HepG2 (cell line): ENCODE results near the gene ARHGAP26. TPM values are rescaled to one million over a fixed set of nuclear protein-coding genes. Genes with fewer than 3 reads are reported as not detected.

Experiments used
- ATAC-seq: fragments of 200-7000 bp; cut with Tn5 transposase; 3 replicates; pipeline ENCODE4 v1.9.1; 2020; ENCODE audit warnings: mild to moderate bottlenecking, moderate library complexity
- BruUV-seq: library from RNA; stranded (reverse); fragments of 400-500 nt; replicated peaks from 2 replicates; lab custom pipeline; 2021; lab: Mats Ljungman, UMichigan
- CTCF ChIA-PET: fragments of 300-600 bp; formaldehyde crosslinking; extraction: SDS; loops from one replicate; lab custom pipeline; 2021; ENCODE audit warnings: low total read pairs, inconsistent platforms, low intra/inter-chr PET ratio; lab: Yijun Ruan, JAX
- POLR2A ChIA-PET: fragments of 350-600 bp; sonication (Branson Sonifier 250); formaldehyde crosslinking; loops from one replicate; lab custom pipeline; 2020; ENCODE audit warnings: antibody characterized with exemption, inconsistent platforms; lab: Yijun Ruan, JAX
- DNase-seq: peaks from one replicate; pipeline ENCODE4 v3.0.0-alpha.2; 2015; ENCODE audit warnings: low spot score
- FAIRE-seq: peaks from 3 replicates; lab custom pipeline; 2011; peaks lifted over from hg19 to GRCh38; lab: Jason Lieb, UNC
- H2AFZ ChIP-seq: one replicate; pipeline ENCODE4 v1.6.1; 2011; ENCODE audit warnings: low read length, inconsistent platforms
- H3K27ac ChIP-seq: fragments of 300-600 bp; 3 replicates; pipeline ENCODE4 v1.8.0; 2011; ENCODE audit warnings: mixed run types, mild to moderate bottlenecking, mixed read lengths, low read length, inconsistent platforms; ENCODE audit not compliant: insufficient read depth; ENCODE audit errors: extremely low read length
- H3K27me3 ChIP-seq, 2 experiments: fragments of 200-600 bp in 1 of 2; 2 replicates in 1 of 2; 3 replicates in 1 of 2; pipeline versions ENCODE4 v1.6.0 to v1.8.0; 2011; ENCODE audit warnings: low read length in 2 of 2, mild to moderate bottlenecking in 2 of 2, moderate library complexity in 2 of 2, inconsistent platforms in 1 of 2; ENCODE audit not compliant: insufficient read depth in 2 of 2, control insufficient read depth in 1 of 2
- H3K36me3 ChIP-seq, 2 experiments: fragments of 200-600 bp in 1 of 2; replicated peaks in 1 of 2; 2 replicates in 1 of 2; 3 replicates in 1 of 2; pipeline versions ENCODE4 v1.5.1 to v1.8.0; 2011; ENCODE audit warnings: low read length in 2 of 2, inconsistent platforms in 1 of 2; ENCODE audit not compliant: insufficient read depth in 2 of 2, control insufficient read depth in 1 of 2
- H3K4me1 ChIP-seq: 2 replicates; pipeline ENCODE4 v1.5.1; 2012; ENCODE audit warnings: low read length, inconsistent platforms; ENCODE audit not compliant: insufficient read depth
- H3K4me2 ChIP-seq: 2 replicates; pipeline ENCODE4 v1.6.0; 2011; ENCODE audit warnings: low read depth, low read length, inconsistent platforms
- H3K4me3 ChIP-seq, 3 experiments: fragments of 200-600 bp in 1 of 3; sonication (generic), shearing (Covaris generic) in 1 of 3; replicated peaks in 1 of 3; 2 replicates each; pipeline ENCODE4 v1.5.1; 2011 to 2016; ENCODE audit warnings: low read length in 3 of 3, inconsistent platforms in 2 of 3, low read depth in 2 of 3, mild to moderate bottlenecking in 2 of 3, control low read depth in 1 of 3, mixed read lengths in 1 of 3; ENCODE audit not compliant: insufficient read depth in 1 of 3
- H3K79me2 ChIP-seq: one replicate; pipeline ENCODE4 v1.6.1; 2011; ENCODE audit warnings: low read length, inconsistent platforms; ENCODE audit not compliant: insufficient read depth
- H3K9ac ChIP-seq: 2 replicates; pipeline ENCODE4 v1.6.0; 2011; ENCODE audit warnings: mild to moderate bottlenecking, low read depth, low read length, inconsistent platforms; ENCODE audit not compliant: insufficient read depth
- H3K9me3 ChIP-seq: 2 replicates; pipeline ENCODE4 v1.5.1; 2012; ENCODE audit warnings: mild to moderate bottlenecking, low read length
- H4K20me1 ChIP-seq: 2 replicates; pipeline ENCODE4 v1.6.0; 2011; ENCODE audit warnings: inconsistent platforms, mild to moderate bottlenecking, low read length, moderate library complexity; ENCODE audit not compliant: insufficient read depth
- HMG20B ChIP-seq: conservative IDR thresholded peaks from 2 replicates; pipeline ENCODE4 v1.6.1; 2016; ENCODE audit warnings: missing genetic modification reagents, missing compliant biosample characterization
- NFAT5 ChIP-seq: sonication (generic); formaldehyde crosslinking; IDR thresholded peaks from 2 replicates; pipeline ENCODE4 v1.4.0; 2020; ENCODE audit warnings: missing genetic modification reagents
- TGIF2 ChIP-seq: IDR thresholded peaks from 2 replicates; pipeline ENCODE4 v1.6.1; 2016; ENCODE audit warnings: control low read depth, missing compliant biosample characterization
- WGBS: methylation state at CpG from one replicate; pipeline ENCODE4 v1.1.6; 2017; ENCODE audit warnings: low lambda C conversion rate; 5-methylcytosine and 5-hydroxymethylcytosine counted together
- in situ Hi-C: cut with HindIII; loops from 2 replicates; pipeline ENCODE4 v1.10.0; 2017; ENCODE audit warnings: low pct_unique_long_range_greater_than_20kb; ENCODE audit not compliant: extremely low pct_ligation_motif_present
- intact Hi-C: fragments of 100-400 bp; cut with micrococcal nuclease; formaldehyde crosslinking; loops from one replicate; pipeline ENCODE4 v1.10.0; 2022; ENCODE audit not compliant: unreplicated experiment
- polyA plus RNA-seq, 8 experiments: library from polyadenylated mRNA; depleted of rRNA in 3 of 8; stranded (reverse) in 7 of 8; unstranded in 1 of 8; fragments of >200 nt; fragmentation: Illumina TruSeq in 4 of 8; extraction: Trizol in 4 of 8; gene quantifications; 2 replicates each; pipeline versions ENCODE4 v1.2.1 to v1.2.3, GENCODE V29; 2011 to 2016; ENCODE audit warnings: low read depth in 4 of 8, missing spikeins in 1 of 8, mixed read lengths in 1 of 8; ENCODE audit not compliant: insufficient read depth in 1 of 8
- total RNA-seq, 5 experiments: library from RNA; depleted of rRNA; stranded (reverse); fragments of >200 nt; fragmentation: Illumina TruSeq; extraction: Trizol; gene quantifications; 2 replicates each; pipeline ENCODE4 v1.2.3, GENCODE V29; 2016; ENCODE audit warnings: low read depth in 1 of 5

ARHGAP26 gene
- total and polyA plus RNA-seq, 2 of the 13 experiments (the other 11 are each of a cell fraction or from before 2014, with no cell fraction given): 9.6 to 18.2 TPM

DNA sequence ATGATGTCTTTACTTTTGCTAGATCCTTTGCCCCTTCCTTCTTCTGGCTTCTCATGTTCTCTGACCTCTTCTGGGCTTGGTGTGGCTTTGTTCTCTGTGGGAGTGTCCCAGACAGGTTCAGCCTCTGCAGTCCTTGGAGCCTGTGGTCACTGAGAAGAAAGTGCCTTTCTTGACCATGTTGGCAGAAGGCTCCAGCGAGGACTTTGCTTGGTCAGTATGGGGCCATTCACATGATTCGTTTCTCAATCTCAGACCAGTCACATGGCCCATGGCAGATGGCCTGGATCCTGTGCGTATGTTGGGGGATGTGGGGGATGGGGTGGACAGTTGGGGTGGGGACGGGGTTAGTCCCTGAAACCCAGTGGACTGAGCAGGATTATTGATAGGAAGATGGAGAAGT, 274.1 kb downstream of the ARHGAP26 start:
- H3K27ac ChIP-seq: no peak overlapping the region
- no peak overlapping the region for H3K4me2 ChIP-seq
- in situ Hi-C loops: no loop called here
- no peaks in the 10 kb centered on the region for H3K9me3 ChIP-seq
- CTCF ChIA-PET: no interaction called here
- no peak for DNase-seq
- no peaks in the 10 kb centered on the region for H4K20me1 ChIP-seq
- H3K4me3 ChIP-seq: no peak overlapping the region
- no peak for TF ChIP-seq HMG20B (CRISPR knock-in tag)
- TF ChIP-seq TGIF2 (CRISPR knock-in tag): no peak
- no peak for TF ChIP-seq NFAT5
- TF ChIP-seq, all 625 proteins: peak for 0
- peaks cover 3 to 13% of the 10 kb centered on the region in 2 experiments; a peak in 4 of 5 replicates for H3K36me3 ChIP-seq
- ATAC-seq: no peak
- no peak overlapping the region for H3K9ac ChIP-seq
- no TSS peak for BruUV-seq
- POLR2A ChIA-PET: no interaction called here
- no peak for FAIRE-seq
- no peaks in the 10 kb centered on the region; a peak in 1 of 5 replicates for H3K27me3 ChIP-seq
- H3K4me1 ChIP-seq: no peaks in the 10 kb centered on the region
- 100% methylated on average over 4 of the region's 4 CpGs for WGBS
- no peaks in the 10 kb centered on the region for H3K79me2 ChIP-seq
- H2AFZ ChIP-seq: no peak overlapping the region
- intact Hi-C loops: no loop called here
